B cell (primary cell): Measurements from ENCODE around the gene OS9. TPM values are rescaled to one million over a fixed set of nuclear protein-coding genes. Genes with fewer than 3 reads are reported as not detected.

Source experiments
- ATAC-seq: fragments of 200-7000 bp; cut with Tn5 transposase; one replicate; pipeline ENCODE4 v1.10.0; 2021; ENCODE audit warnings: low read depth, mild to moderate bottlenecking, moderate number of reproducible peaks, moderate library complexity
- CTCF ChIA-PET: fragments of 350-600 bp; sonication (Branson Sonifier 250); formaldehyde crosslinking; loops from one replicate; lab custom pipeline; 2021; ENCODE audit warnings: antibody characterized with exemption, inconsistent platforms; lab: Charles Lee
- POLR2A ChIA-PET: fragments of 350-600 bp; sonication (Branson Sonifier 250); formaldehyde crosslinking; loops from one replicate; lab custom pipeline; 2021; ENCODE audit warnings: antibody characterized with exemption; lab: Charles Lee
- DNase-seq: peaks from one replicate; pipeline ENCODE4 v3.0.0; 2013
- H2AFZ ChIP-seq: 2 replicates; pipeline ENCODE4 v1.6.1; 2012; ENCODE audit warnings: mild to moderate bottlenecking, low read depth, low read length; ENCODE audit not compliant: insufficient read depth, poor library complexity, severe bottlenecking
- H3K27ac ChIP-seq, 2 donors: 1 replicate in 1 of 2; 2 replicates in 1 of 2; pipeline ENCODE4 v1.5.1; 2012 to 2013; ENCODE audit warnings: low read length in 2 of 2, mild to moderate bottlenecking in 2 of 2, moderate library complexity in 1 of 2
- H3K27me3 ChIP-seq, 4 experiments: fragments of 200-600 bp in 1 of 4; sonication (generic) in 1 of 4; replicated peaks in 1 of 4; 1 replicate in 2 of 4; 2 replicates in 2 of 4; pipeline versions ENCODE4 v1.6.1 to v1.7.0; 2013 to 2016; ENCODE audit warnings: low read length in 3 of 4, mild to moderate bottlenecking in 2 of 4, mixed read lengths in 1 of 4, moderate library complexity in 1 of 4; ENCODE audit not compliant: insufficient read depth in 4 of 4, control insufficient read depth in 3 of 4; ENCODE audit errors: control extremely low read depth in 1 of 4
- H3K36me3 ChIP-seq, 2 experiments: replicated peaks in 1 of 2; 1 replicate in 1 of 2; 2 replicates in 1 of 2; pipeline versions ENCODE4 v1.6.1 to v1.7.1; 2013; ENCODE audit warnings: low read length in 1 of 2; ENCODE audit not compliant: insufficient read depth in 2 of 2, control insufficient read depth in 1 of 2; ENCODE audit errors: control extremely low read depth in 1 of 2, extremely low read depth in 1 of 2
- H3K4me1 ChIP-seq, 2 donors: fragments of 200-600 bp in 1 of 2; sonication (generic) in 1 of 2; 1 replicate in 1 of 2; 2 replicates in 1 of 2; pipeline versions ENCODE4 v1.5.1 to v1.6.1; 2013 to 2017; ENCODE audit warnings: low read length in 2 of 2; ENCODE audit not compliant: control insufficient read depth in 2 of 2, insufficient read depth in 2 of 2
- H3K4me2 ChIP-seq: replicated peaks from 2 replicates; pipeline ENCODE3; 2012; ENCODE audit warnings: mild to moderate bottlenecking, low read depth, low read length; ENCODE audit not compliant: poor library complexity, severe bottlenecking
- H3K4me3 ChIP-seq, 5 experiments: fragments of 200-600 bp in 1 of 5; sonication (generic) in 1 of 5; 1 replicate in 3 of 5; 2 replicates in 2 of 5; pipeline versions ENCODE4 v1.5.1 to v1.7.0; 2011 to 2016; ENCODE audit warnings: low read length in 4 of 5, mild to moderate bottlenecking in 4 of 5, low read depth in 2 of 5, control low read depth in 1 of 5, moderate library complexity in 1 of 5; ENCODE audit not compliant: insufficient read depth in 1 of 5; ENCODE audit errors: control extremely low read depth in 1 of 5, extremely low read depth in 1 of 5
- H3K79me2 ChIP-seq: fragments of 200-600 bp; sonication (generic); one replicate; pipeline ENCODE4 v1.6.0; 2016; ENCODE audit warnings: low read length; ENCODE audit not compliant: control insufficient read depth, insufficient read depth
- H3K9ac ChIP-seq: fragments of 200-600 bp; sonication (generic); 2 replicates; pipeline ENCODE4 v1.6.1; 2017; ENCODE audit warnings: mild to moderate bottlenecking, low read length, moderate library complexity
- H3K9me3 ChIP-seq, 3 donors: one replicate each; pipeline versions ENCODE4 v1.6.1 to v1.7.1; 2013; ENCODE audit warnings: low read length in 2 of 3; ENCODE audit not compliant: control insufficient read depth in 2 of 3, insufficient read depth in 1 of 3; ENCODE audit errors: control extremely low read depth in 1 of 3
- H4K20me1 ChIP-seq: 2 replicates; pipeline ENCODE4 v1.6.0; 2012; ENCODE audit warnings: mild to moderate bottlenecking, low read length; ENCODE audit not compliant: insufficient read depth, control insufficient read depth, poor library complexity, severe bottlenecking
- H3K27ac Mint-ChIP-seq: one replicate; pipeline ENCODE4 v1.8.0; 2021; ENCODE audit warnings: mixed read lengths
- H3K27me3 Mint-ChIP-seq: one replicate; pipeline ENCODE4 v1.8.0; 2021; ENCODE audit warnings: mixed read lengths
- H3K4me1 Mint-ChIP-seq: one replicate; pipeline ENCODE4 v1.8.0; 2021; ENCODE audit warnings: mixed read lengths
- H3K4me3 Mint-ChIP-seq: one replicate; pipeline ENCODE4 v1.8.0; 2021; ENCODE audit warnings: mixed read lengths
- H3K9me3 Mint-ChIP-seq: one replicate; pipeline ENCODE4 v1.8.0; 2022; ENCODE audit warnings: mixed read lengths; ENCODE audit not compliant: insufficient read depth
- EZH2 ChIP-seq: IDR thresholded peaks from 2 replicates; pipeline ENCODE4 v1.6.1; 2012; ENCODE audit warnings: borderline replicate concordance, low read depth, mild to moderate bottlenecking, moderate library complexity, low read length; ENCODE audit not compliant: insufficient read depth, poor library complexity, severe bottlenecking
- WGBS: methylation state at CpG from one replicate; pipeline ENCODE4 v1.1.5; 2013; ENCODE audit warnings: missing lambda C conversion rate; ENCODE audit not compliant: insufficient coverage; 5-methylcytosine and 5-hydroxymethylcytosine counted together
- intact Hi-C: fragments of 100-400 bp; cut with micrococcal nuclease; formaldehyde crosslinking; loops from one replicate; pipeline ENCODE4 v1.10.0; 2022
- polyA plus RNA-seq: library from polyadenylated mRNA; depleted of rRNA; stranded (reverse); fragments of >200 nt; gene quantifications from 2 replicates; pipeline ENCODE4 v1.2.3, GENCODE V29; 2012
- total RNA-seq, 2 donors: library from RNA; stranded (reverse); fragments of 120-200 nt in 1 of 2; gene quantifications; 1 replicate in 1 of 2; 2 replicates in 1 of 2; pipeline versions ENCODE4 v1.2.3 to v1.2.4, GENCODE V29; 2013 to 2022
- TF ChIP-seq, protein P1 (sequence below): fragments of 200-600 bp; IDR thresholded peaks from one replicate; pipeline ENCODE4 v1.8.0; 2022; ENCODE audit warnings: antibody characterized with exemption, mild to moderate bottlenecking

Gene OS9
- total and polyA plus RNA-seq, 2 donors (not counting 1 experiment from before 2014, with no cell fraction given): 182 to 234 TPM

DNA sequence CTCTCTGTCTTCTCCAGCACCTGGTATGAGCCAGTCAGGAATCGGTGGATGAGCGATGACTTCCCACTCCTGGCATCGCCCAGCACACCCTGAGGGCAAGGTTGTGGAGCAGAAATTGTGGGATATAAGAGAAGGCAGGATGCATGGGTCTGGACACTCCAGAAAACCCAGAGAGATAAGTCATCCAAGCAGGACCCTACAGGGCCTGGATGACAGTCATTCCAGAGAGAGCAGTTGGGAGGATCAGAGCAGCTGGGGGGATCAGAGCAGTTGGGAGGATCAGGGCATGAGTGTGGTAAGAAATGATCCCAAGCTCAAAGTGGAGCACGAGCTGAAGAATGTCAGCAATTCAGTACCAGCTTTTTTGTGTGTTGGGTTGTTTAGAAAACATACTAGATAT lies 40.7 kb downstream of the OS9 start:
- intact Hi-C loops: no loop called here
- WGBS: 100% methylated on average over 2 of the region's 4 CpGs
- H3K27ac ChIP-seq: no peak overlapping the region

DNA sequence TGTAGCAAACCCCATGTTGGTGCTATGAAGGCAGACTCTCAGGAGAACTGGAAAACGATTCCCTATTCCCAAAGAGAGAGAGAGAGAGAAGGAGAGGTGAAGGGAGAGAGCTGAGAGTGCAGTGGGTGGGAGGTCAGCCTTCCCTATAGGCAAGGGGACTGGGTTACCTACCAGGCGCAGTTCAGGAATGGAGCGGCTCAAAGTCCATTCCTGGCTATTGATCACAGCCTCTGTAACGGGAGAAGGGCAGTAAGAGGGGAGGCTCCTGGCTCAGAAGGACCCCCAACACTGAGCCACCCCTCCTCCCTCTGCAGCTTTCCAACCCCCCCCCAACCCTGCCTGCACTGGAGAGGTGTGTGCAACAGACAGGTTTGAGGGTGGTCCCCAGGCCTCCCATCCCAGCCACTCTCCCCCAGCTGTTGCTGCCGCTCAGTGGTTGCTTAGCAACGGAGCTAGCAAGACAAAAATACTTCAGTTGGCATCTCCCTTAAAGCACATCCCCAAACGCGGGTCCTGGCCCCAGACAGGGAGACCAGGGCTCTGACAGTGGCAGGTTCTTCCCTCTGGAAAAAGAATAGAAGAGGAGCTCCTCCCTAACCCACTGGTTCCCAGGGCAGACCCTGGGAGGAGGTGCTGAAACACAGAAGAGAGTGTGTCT lies 41.4 kb downstream of the OS9 start:
- Mint-ChIP-seq H3K27ac (no peak overlapping the region), H3K9me3 (no peaks in the 10 kb centered on the region), H3K4me3 (no peak overlapping the region), H3K27me3 (no peaks in the 10 kb centered on the region), H3K4me1 (peaks cover 13% of the 10 kb centered on the region)
- Histone ChIP-seq H3K4me1 (peaks cover 12 to 15% of the 10 kb centered on the region in 2 donors), H3K27me3 (no peaks in the 10 kb centered on the region), H3K9ac (no peak overlapping the region), H3K4me2 (no peak overlapping the region), H4K20me1 (peaks cover 50% of the 10 kb centered on the region), H3K79me2 (peaks cover 32% of the 10 kb centered on the region), H3K27ac (no peak overlapping the region), H3K36me3 (peaks cover 0 to 70% of the 10 kb centered on the region in 2 experiments), H2AFZ (no peak overlapping the region), H3K9me3 (no peaks in the 10 kb centered on the region), H3K4me3 (no peak overlapping the region)
- no peak for DNase-seq
- WGBS: 91% methylated on average over 6 of the region's 8 CpGs
- TF ChIP-seq, protein P1, sequence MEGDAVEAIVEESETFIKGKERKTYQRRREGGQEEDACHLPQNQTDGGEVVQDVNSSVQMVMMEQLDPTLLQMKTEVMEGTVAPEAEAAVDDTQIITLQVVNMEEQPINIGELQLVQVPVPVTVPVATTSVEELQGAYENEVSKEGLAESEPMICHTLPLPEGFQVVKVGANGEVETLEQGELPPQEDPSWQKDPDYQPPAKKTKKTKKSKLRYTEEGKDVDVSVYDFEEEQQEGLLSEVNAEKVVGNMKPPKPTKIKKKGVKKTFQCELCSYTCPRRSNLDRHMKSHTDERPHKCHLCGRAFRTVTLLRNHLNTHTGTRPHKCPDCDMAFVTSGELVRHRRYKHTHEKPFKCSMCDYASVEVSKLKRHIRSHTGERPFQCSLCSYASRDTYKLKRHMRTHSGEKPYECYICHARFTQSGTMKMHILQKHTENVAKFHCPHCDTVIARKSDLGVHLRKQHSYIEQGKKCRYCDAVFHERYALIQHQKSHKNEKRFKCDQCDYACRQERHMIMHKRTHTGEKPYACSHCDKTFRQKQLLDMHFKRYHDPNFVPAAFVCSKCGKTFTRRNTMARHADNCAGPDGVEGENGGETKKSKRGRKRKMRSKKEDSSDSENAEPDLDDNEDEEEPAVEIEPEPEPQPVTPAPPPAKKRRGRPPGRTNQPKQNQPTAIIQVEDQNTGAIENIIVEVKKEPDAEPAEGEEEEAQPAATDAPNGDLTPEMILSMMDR: no peak
- no peak for TF ChIP-seq EZH2
- POLR2A ChIA-PET: no interaction called here
- CTCF ChIA-PET: no interaction called here
- no peak for ATAC-seq
- intact Hi-C loops: no loop called here

More for the DNA sequence above, 40.7 kb downstream of the OS9 start:
- no peaks in the 10 kb centered on the region for H3K27me3 ChIP-seq
- DNase-seq (no peak), ATAC-seq (no peak)
- no peaks in the 10 kb centered on the region for H3K9me3 ChIP-seq
- H3K4me3 ChIP-seq: no peak overlapping the region
- H3K4me1 ChIP-seq: peaks cover 6 to 8% of the 10 kb centered on the region in 2 donors
- no peak overlapping the region for H3K9ac ChIP-seq
- TF ChIP-seq, protein P1: no peak
- TF ChIP-seq EZH2: no peak
- peaks cover 42% of the 10 kb centered on the region for H4K20me1 ChIP-seq
- ChIA-PET CTCF (no interaction called here), POLR2A (no interaction called here)
- H3K4me2 ChIP-seq: no peak overlapping the region
- no peaks in the 10 kb centered on the region for H3K27me3 Mint-ChIP-seq
- peaks cover 25% of the 10 kb centered on the region for H3K79me2 ChIP-seq
- H3K36me3 ChIP-seq: peaks cover 0 to 70% of the 10 kb centered on the region in 2 experiments
- no peaks in the 10 kb centered on the region for H3K9me3 Mint-ChIP-seq
- H3K4me3 Mint-ChIP-seq: no peak overlapping the region
- no peak overlapping the region for H3K27ac Mint-ChIP-seq
- H3K4me1 Mint-ChIP-seq: peaks cover 10% of the 10 kb centered on the region
- H2AFZ ChIP-seq: no peak overlapping the region
